ENCODE data around the gene NMRAL1. TPM values are rescaled to one million over a fixed set of nuclear protein-coding genes. Genes with fewer than 3 reads are reported as not detected.
A peak's percentile ranks its signal among the peaks of the same experiment; 100 is the strongest.

NMRAL1 gene
- total RNA-seq, 4 donors from 2014 or later, result 2.7 to 11.0 (median 9.1) TPM

- Histone ChIP-seq H3K27ac (peak overlapping the region in 3 of 4 donors; percentile 38 to 69 (median 46)), H3K4me1 (peaks cover 6 to 36% of the 10 kb centered on the region in 2 donors), H3K27me3 (no peaks in the 10 kb centered on the region), H3K9me3 (no peaks in the 10 kb centered on the region), H3K4me3 (no peak overlapping the region), H3K36me3 (peaks cover 0 to 45% of the 10 kb centered on the region in 2 donors)
- no peak for ATAC-seq
- no peak for TF ChIP-seq CTCF (IDR thresholded peaks at IDR 0.05 in 4 of 5, conservative IDR thresholded peaks at IDR 0.05 in 1 of 5)
- no peak for TF ChIP-seq POLR2A (IDR thresholded peaks at IDR 0.05)
- no peak for DNase-seq
- in situ Hi-C loops (cut with MboI; ENCODE audit: low sequenced_read_pairs in 4 of 4) (loop anchor here in 1 of 4 donors (25.0 kb wide), 1 partner anchor 98 kb away; the partner anchor contains the start of genes MGRN1 and UBALD1), intact Hi-C loops (cut with DNase I; ENCODE audit: low total_unique reads) (no loop called here)
These were observed 39.5 kb upstream of the NMRAL1 start for GRCh38 chr16:4513881-4514280.

- Histone ChIP-seq H3K4me1 (peaks cover 6 to 36% of the 10 kb centered on the region in 2 donors), H3K27ac (no peak overlapping the region)
- intact Hi-C loops (cut with DNase I; ENCODE audit: low total_unique reads), result no loop called here
These were observed 38.8 kb upstream of the NMRAL1 start for GRCh38 chr16:4513086-4513860.

DNA sequence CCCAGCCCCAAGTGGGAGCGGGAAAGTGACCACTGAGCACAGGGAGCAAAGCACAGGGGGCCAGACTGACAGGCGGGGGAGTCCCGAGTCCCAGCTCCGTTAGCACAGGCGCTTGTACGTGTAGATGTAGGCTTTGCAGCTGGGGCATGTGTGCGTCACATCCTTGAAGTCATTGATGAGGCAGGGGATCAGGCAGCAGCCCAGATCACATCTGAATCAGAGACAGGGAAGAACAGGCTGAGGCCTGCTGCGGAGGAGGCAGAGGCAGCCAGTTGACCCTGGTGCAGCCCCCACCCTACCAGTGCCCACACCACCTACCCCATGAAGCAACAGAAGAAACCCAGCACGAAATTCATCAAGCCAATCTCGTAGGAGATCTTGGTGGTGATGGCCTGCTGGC is 38.0 kb upstream of the NMRAL1 start:
- in situ Hi-C loops (cut with MboI; ENCODE audit: low sequenced_read_pairs in 4 of 4), result loop anchor here in 1 of 4 donors (25.0 kb wide), 1 partner anchor 100 kb away; the partner anchor contains the start of genes MGRN1 and UBALD1
- DNase-seq (no peak), ATAC-seq (no peak)
- H3K9me3 ChIP-seq, result no peaks in the 10 kb centered on the region
- H3K36me3 ChIP-seq, result peaks cover 0 to 59% of the 10 kb centered on the region in 2 donors
- no peaks in the 10 kb centered on the region for H3K27me3 ChIP-seq
- no peak overlapping the region for H3K4me3 ChIP-seq
- H3K4me1 ChIP-seq, result peaks cover 6 to 36% of the 10 kb centered on the region in 2 donors
- no peak overlapping the region for H3K27ac ChIP-seq
- intact Hi-C loops (cut with DNase I; ENCODE audit: low total_unique reads), result no loop called here
- TF ChIP-seq CTCF (IDR thresholded peaks at IDR 0.05 in 4 of 5, conservative IDR thresholded peaks at IDR 0.05 in 1 of 5), result no peak
- TF ChIP-seq POLR2A (IDR thresholded peaks at IDR 0.05), result no peak

More at GRCh38 chr16:4513086-4513860, 38.8 kb upstream of the NMRAL1 start:
- Histone ChIP-seq H3K27me3 (no peaks in the 10 kb centered on the region), H3K9me3 (no peaks in the 10 kb centered on the region), H3K36me3 (peaks cover 0 to 51% of the 10 kb centered on the region in 2 donors), H3K4me3 (no peak overlapping the region)
- no peak for ATAC-seq
- TF ChIP-seq POLR2A (IDR thresholded peaks at IDR 0.05), result no peak
- no peak for TF ChIP-seq CTCF (IDR thresholded peaks at IDR 0.05 in 4 of 5, conservative IDR thresholded peaks at IDR 0.05 in 1 of 5)
- no peak for DNase-seq
- in situ Hi-C loops (cut with MboI; ENCODE audit: low sequenced_read_pairs in 4 of 4), result loop anchor here in 1 of 4 donors (25.0 kb wide), 1 partner anchor 99 kb away; the partner anchor contains the start of genes MGRN1 and UBALD1

GRCh38 chr16:4511441-4512082 is 37.1 kb upstream of the NMRAL1 start:
- intact Hi-C loops (cut with DNase I; ENCODE audit: low total_unique reads) (no loop called here), in situ Hi-C loops (cut with MboI; ENCODE audit: low sequenced_read_pairs in 4 of 4) (loop anchor here in 1 of 4 donors (25.0 kb wide), 1 partner anchor 101 kb away; the partner anchor contains the start of genes MGRN1 and UBALD1)
- Histone ChIP-seq H3K36me3 (peaks cover 0 to 67% of the 10 kb centered on the region in 2 donors), H3K4me3 (no peak overlapping the region), H3K27me3 (no peaks in the 10 kb centered on the region), H3K27ac (peak overlapping the region in 2 of 4 donors; percentile 15 to 41), H3K4me1 (peaks cover 6 to 32% of the 10 kb centered on the region in 2 donors), H3K9me3 (no peaks in the 10 kb centered on the region)
- DNase-seq, result no peak
- peak in 1 of 2 donors; percentile 37 for ATAC-seq
- TF ChIP-seq CTCF (IDR thresholded peaks at IDR 0.05 in 4 of 5, conservative IDR thresholded peaks at IDR 0.05 in 1 of 5), result peak in 4 of 5 experiments; percentile 33 to 47 (median 44)
- no peak for TF ChIP-seq POLR2A (IDR thresholded peaks at IDR 0.05)
